Body of pancreas (tissue), 4 donors: ENCODE results near the gene SEC14L6.

Experiments used
- POLR2A ChIP-seq, 3 donors: fragments of 450-650 bp; IDR thresholded peaks; one replicate each; pipeline ENCODE4 v1.6.1; 2016; ENCODE audit warnings: antibody characterized with exemption in 3 of 3, mild to moderate bottlenecking in 2 of 3
- TF ChIP-seq, protein P1 (sequence below), 7 experiments: fragments of 450-650 bp in 4 of 7; fragments of 200-600 bp in 3 of 7; sonication (generic) in 3 of 7; IDR thresholded peaks; one replicate each; pipeline ENCODE4 v1.5.1; 2016 to 2019; ENCODE audit warnings: antibody characterized with exemption in 7 of 7

DNA sequence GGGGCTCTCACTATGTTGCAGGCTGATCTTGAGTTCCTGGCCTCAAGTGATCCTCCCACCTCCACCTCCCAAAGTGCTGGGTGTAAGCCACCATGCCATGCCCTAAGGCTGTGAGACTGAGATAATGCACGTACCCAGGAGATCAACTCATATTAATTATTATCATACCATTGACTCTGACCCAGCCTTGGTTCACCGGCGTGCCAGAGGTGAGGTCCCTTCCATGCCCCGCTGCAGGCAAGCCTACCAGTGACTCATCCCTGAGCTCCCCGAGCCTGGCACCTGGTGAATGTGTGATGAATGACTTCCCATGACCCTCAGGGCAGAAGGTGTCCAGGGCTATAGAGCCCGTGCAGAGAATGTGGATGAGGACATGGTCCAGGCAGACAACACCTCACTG lies 15.8 kb upstream of the SEC14L6 start:
- TF ChIP-seq, protein P1, sequence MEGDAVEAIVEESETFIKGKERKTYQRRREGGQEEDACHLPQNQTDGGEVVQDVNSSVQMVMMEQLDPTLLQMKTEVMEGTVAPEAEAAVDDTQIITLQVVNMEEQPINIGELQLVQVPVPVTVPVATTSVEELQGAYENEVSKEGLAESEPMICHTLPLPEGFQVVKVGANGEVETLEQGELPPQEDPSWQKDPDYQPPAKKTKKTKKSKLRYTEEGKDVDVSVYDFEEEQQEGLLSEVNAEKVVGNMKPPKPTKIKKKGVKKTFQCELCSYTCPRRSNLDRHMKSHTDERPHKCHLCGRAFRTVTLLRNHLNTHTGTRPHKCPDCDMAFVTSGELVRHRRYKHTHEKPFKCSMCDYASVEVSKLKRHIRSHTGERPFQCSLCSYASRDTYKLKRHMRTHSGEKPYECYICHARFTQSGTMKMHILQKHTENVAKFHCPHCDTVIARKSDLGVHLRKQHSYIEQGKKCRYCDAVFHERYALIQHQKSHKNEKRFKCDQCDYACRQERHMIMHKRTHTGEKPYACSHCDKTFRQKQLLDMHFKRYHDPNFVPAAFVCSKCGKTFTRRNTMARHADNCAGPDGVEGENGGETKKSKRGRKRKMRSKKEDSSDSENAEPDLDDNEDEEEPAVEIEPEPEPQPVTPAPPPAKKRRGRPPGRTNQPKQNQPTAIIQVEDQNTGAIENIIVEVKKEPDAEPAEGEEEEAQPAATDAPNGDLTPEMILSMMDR (IDR thresholded peaks at IDR 0.05), result no peak
- TF ChIP-seq POLR2A (IDR thresholded peaks at IDR 0.05), result no peak
